ENCODE measurements around the gene TEX12. TPM values are rescaled to one million over a fixed set of nuclear protein-coding genes. Genes with fewer than 3 reads are reported as not detected.
"Not testable (repeated sequence)": the region's sequence is repeated elsewhere in the genome, so short reads cannot be mapped to it uniquely, and the experiment has no call there.

The TEX12 gene
- polyA plus RNA-seq, 3 donors, result 0.43 TPM; not detected in 2

DNA sequence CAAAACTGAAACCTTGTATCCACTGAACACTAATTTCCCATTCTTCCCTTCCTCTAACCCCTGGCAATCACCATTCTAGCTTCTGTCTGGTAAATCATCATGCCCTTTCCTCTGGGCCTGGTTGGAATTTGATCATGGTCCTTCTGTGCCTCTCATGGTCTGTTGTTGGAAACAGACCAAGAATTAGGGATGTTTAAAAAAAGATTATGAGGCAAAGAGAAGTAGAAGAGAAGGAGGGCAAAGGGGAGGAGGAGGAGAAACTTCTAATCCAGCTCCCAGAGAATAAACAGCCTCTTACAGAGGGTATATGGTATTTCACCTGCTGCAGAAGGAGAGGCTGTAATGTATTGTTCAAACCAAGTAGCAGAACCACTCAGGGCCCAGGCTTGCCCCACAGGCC lies 18.7 kb downstream of the TEX12 start:
- H3K79me2 ChIP-seq (ENCODE audit: insufficient read depth, low read length), result no peaks in the 10 kb centered on the region
- no peak overlapping the region for H3K27ac ChIP-seq (ENCODE audit: low read depth in 1 of 2, low read length in 2 of 2)
- Mint-ChIP-seq H3K4me3 (no peak overlapping the region), H3K27ac (no peak overlapping the region), H3K36me3 (no peaks in the 10 kb centered on the region), H3K9me3 (peaks cover 0 to 1% (median 0%) of the 10 kb centered on the region in 7 donors), H3K27me3 (ENCODE audit: low read depth in 3 of 3) (peaks cover 0 to 2% (median 2%) of the 10 kb centered on the region in 3 donors), H3K4me1 (peaks cover 16% of the 10 kb centered on the region)
- no peaks in the 10 kb centered on the region for H3K9me3 ChIP-seq (replicated peaks in 1 of 2; ENCODE audit: control insufficient read depth in 1 of 2, insufficient read depth in 1 of 2, low read length in 2 of 2)
- no peak overlapping the region for H3K4me3 ChIP-seq (replicated peaks in 1 of 3; ENCODE audit: low read depth in 2 of 3, low read length in 3 of 3)
- no peak overlapping the region for H3K4me2 ChIP-seq (replicated peaks; ENCODE audit: extremely low read depth, low read length, poor library complexity, severe bottlenecking)
- TF ChIP-seq, protein P1, sequence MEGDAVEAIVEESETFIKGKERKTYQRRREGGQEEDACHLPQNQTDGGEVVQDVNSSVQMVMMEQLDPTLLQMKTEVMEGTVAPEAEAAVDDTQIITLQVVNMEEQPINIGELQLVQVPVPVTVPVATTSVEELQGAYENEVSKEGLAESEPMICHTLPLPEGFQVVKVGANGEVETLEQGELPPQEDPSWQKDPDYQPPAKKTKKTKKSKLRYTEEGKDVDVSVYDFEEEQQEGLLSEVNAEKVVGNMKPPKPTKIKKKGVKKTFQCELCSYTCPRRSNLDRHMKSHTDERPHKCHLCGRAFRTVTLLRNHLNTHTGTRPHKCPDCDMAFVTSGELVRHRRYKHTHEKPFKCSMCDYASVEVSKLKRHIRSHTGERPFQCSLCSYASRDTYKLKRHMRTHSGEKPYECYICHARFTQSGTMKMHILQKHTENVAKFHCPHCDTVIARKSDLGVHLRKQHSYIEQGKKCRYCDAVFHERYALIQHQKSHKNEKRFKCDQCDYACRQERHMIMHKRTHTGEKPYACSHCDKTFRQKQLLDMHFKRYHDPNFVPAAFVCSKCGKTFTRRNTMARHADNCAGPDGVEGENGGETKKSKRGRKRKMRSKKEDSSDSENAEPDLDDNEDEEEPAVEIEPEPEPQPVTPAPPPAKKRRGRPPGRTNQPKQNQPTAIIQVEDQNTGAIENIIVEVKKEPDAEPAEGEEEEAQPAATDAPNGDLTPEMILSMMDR (IDR thresholded peaks at IDR 0.05), result no peak
- H3K36me3 ChIP-seq (replicated peaks in 1 of 2; ENCODE audit: control insufficient read depth in 1 of 2, insufficient read depth in 2 of 2, low read length in 2 of 2), result no peaks in the 10 kb centered on the region
- intact Hi-C loops (cut with micrococcal nuclease), result no loop called here
- no peak overlapping the region for H2AFZ ChIP-seq (ENCODE audit: insufficient read depth, low read depth, low read length, poor library complexity, severe bottlenecking)
- H3K27me3 ChIP-seq (ENCODE audit: control insufficient read depth in 2 of 2, insufficient read depth in 2 of 2, low read length in 2 of 2), result no peaks in the 10 kb centered on the region
- no peak for DNase-seq
- H4K20me1 ChIP-seq (ENCODE audit: insufficient read depth, low read length), result no peaks in the 10 kb centered on the region
- H3K9ac ChIP-seq (ENCODE audit: insufficient read depth, low read length, poor library complexity, severe bottlenecking), result no peak overlapping the region
- no peaks in the 10 kb centered on the region for H3K4me1 ChIP-seq (ENCODE audit: control insufficient read depth in 1 of 2, insufficient read depth in 2 of 2, low read length in 2 of 2)

DNA sequence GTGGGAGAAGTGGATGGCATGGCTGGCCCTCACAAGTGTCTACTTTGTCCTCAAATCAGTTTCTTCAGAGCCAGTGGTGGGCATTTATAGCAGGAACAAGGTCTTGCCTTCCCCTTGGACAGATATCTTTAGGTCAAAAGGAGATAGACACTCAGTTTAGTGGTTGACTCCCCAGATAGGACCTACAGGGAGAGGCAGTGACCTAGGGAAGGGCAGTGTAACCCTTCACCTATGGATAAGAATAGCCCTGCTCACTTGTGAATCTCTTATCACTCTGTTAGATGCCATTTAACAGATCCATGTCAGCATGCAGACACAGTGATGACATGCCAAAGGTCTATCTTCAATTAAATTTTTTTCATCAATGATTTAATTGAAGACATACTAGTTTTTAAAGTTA lies 19.1 kb downstream of the TEX12 start:
- Mint-ChIP-seq H3K9me3 (peaks cover 0 to 1% (median 0%) of the 10 kb centered on the region in 7 donors), H3K36me3 (no peaks in the 10 kb centered on the region), H3K27ac (no peak overlapping the region), H3K27me3 (ENCODE audit: low read depth in 3 of 3) (peaks cover 0 to 2% (median 2%) of the 10 kb centered on the region in 3 donors), H3K4me1 (peaks cover 16% of the 10 kb centered on the region), H3K4me3 (no peak overlapping the region)
- no peak overlapping the region for H3K27ac ChIP-seq (ENCODE audit: low read depth in 1 of 2, low read length in 2 of 2)
- no peak overlapping the region for H3K4me2 ChIP-seq (replicated peaks; ENCODE audit: extremely low read depth, low read length, poor library complexity, severe bottlenecking)
- no peak overlapping the region for H3K4me3 ChIP-seq (replicated peaks in 1 of 3; ENCODE audit: low read depth in 2 of 3, low read length in 3 of 3)
- no peaks in the 10 kb centered on the region for H3K79me2 ChIP-seq (ENCODE audit: insufficient read depth, low read length)
- no peaks in the 10 kb centered on the region for H3K36me3 ChIP-seq (replicated peaks in 1 of 2; ENCODE audit: control insufficient read depth in 1 of 2, insufficient read depth in 2 of 2, low read length in 2 of 2)
- TF ChIP-seq, protein P1 (IDR thresholded peaks at IDR 0.05), result no peak
- DNase-seq, result no peak
- H2AFZ ChIP-seq (ENCODE audit: insufficient read depth, low read depth, low read length, poor library complexity, severe bottlenecking), result no peak overlapping the region
- no peaks in the 10 kb centered on the region for H3K27me3 ChIP-seq (ENCODE audit: control insufficient read depth in 2 of 2, insufficient read depth in 2 of 2, low read length in 2 of 2)
- H3K4me1 ChIP-seq (ENCODE audit: control insufficient read depth in 1 of 2, insufficient read depth in 2 of 2, low read length in 2 of 2), result no peaks in the 10 kb centered on the region
- H3K9me3 ChIP-seq (replicated peaks in 1 of 2; ENCODE audit: control insufficient read depth in 1 of 2, insufficient read depth in 1 of 2, low read length in 2 of 2), result no peaks in the 10 kb centered on the region
- H4K20me1 ChIP-seq (ENCODE audit: insufficient read depth, low read length), result no peaks in the 10 kb centered on the region
- intact Hi-C loops (cut with micrococcal nuclease), result no loop called here
- H3K9ac ChIP-seq (ENCODE audit: insufficient read depth, low read length, poor library complexity, severe bottlenecking), result no peak overlapping the region

DNA sequence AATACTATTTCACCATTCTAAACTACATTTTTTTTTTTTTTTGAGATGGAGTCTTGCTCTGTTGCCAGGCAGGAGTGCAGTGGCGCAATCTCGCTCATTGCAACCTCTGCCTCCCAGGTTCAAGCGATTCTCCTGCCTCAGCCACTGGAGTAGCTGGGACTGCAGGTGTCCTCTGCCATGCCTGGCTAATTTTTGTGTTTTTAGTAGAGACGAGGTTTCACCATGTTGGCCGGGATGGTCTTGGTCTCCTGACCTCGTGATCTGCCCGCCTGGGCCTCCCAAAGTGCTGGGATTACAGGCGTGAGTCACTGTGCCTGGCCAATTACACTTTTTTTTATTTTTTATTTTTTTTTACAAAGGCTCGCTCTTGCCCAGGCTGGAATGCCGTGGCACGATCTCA lies 27.9 kb downstream of the TEX12 start:
- H3K4me3 ChIP-seq (replicated peaks in 1 of 3; ENCODE audit: low read depth in 2 of 3, low read length in 3 of 3); H4K20me1 ChIP-seq (ENCODE audit: insufficient read depth, low read length); H3K4me3 Mint-ChIP-seq; intact Hi-C loops (cut with micrococcal nuclease); H3K9ac ChIP-seq (ENCODE audit: insufficient read depth, low read length, poor library complexity, severe bottlenecking); H3K36me3 ChIP-seq (replicated peaks in 1 of 2; ENCODE audit: control insufficient read depth in 1 of 2, insufficient read depth in 2 of 2, low read length in 2 of 2); H3K27ac ChIP-seq (ENCODE audit: low read depth in 1 of 2, low read length in 2 of 2); H3K9me3 ChIP-seq (replicated peaks in 1 of 2; ENCODE audit: control insufficient read depth in 1 of 2, insufficient read depth in 1 of 2, low read length in 2 of 2); H3K27me3 ChIP-seq (ENCODE audit: control insufficient read depth in 2 of 2, insufficient read depth in 2 of 2, low read length in 2 of 2); DNase-seq; H3K27ac Mint-ChIP-seq; H3K27me3 Mint-ChIP-seq (ENCODE audit: low read depth in 3 of 3); H2AFZ ChIP-seq (ENCODE audit: insufficient read depth, low read depth, low read length, poor library complexity, severe bottlenecking); H3K79me2 ChIP-seq (ENCODE audit: insufficient read depth, low read length); H3K4me2 ChIP-seq (replicated peaks; ENCODE audit: extremely low read depth, low read length, poor library complexity, severe bottlenecking); H3K36me3 Mint-ChIP-seq; H3K9me3 Mint-ChIP-seq: not testable (repeated sequence)
- 66% methylated on average over 4 of the region's 11 CpGs for WGBS (ENCODE audit: insufficient coverage)
- H3K4me1 Mint-ChIP-seq, result peaks cover 29% of the 10 kb centered on the region
- H3K4me1 ChIP-seq (ENCODE audit: control insufficient read depth in 1 of 2, insufficient read depth in 2 of 2, low read length in 2 of 2), result peaks cover 19 to 37% of the 10 kb centered on the region in 2 donors

Measured in CD14-positive monocyte (primary cell).